ENCODE data around the gene POLR2C. TPM values are rescaled to one million over a fixed set of nuclear protein-coding genes. Genes with fewer than 3 reads are reported as not detected.

Gene POLR2C
- total RNA-seq, 4 donors from 2014 or later, result 39.2 to 104 (median 72.7) TPM

- peaks cover 8 to 43% (median 41%) of the 10 kb centered on the region in 4 donors for H3K4me1 ChIP-seq
- intact Hi-C loops (cut with DNase I; ENCODE audit: low total_unique reads), result no loop called here
- H3K4me3 ChIP-seq, result no peak overlapping the region
- no peak for DNase-seq
- H3K9me3 ChIP-seq, result no peaks in the 10 kb centered on the region
- no peaks in the 10 kb centered on the region for H3K27me3 ChIP-seq
- no peaks in the 10 kb centered on the region for H3K36me3 ChIP-seq
- no peak overlapping the region for H3K27ac ChIP-seq
- in situ Hi-C loops (cut with MboI; ENCODE audit: low pct_ligation_motif_present in 1 of 4, low pct_unique_long_range_greater_than_20kb in 1 of 4, low sequenced_read_pairs in 3 of 4), result no loop called here
- TF ChIP-seq EP300 (IDR thresholded peaks at IDR 0.05; ENCODE audit: low read depth), result no peak
- TF ChIP-seq POLR2AphosphoS5 (IDR thresholded peaks at IDR 0.05), result no peak
- TF ChIP-seq CTCF (IDR thresholded peaks at IDR 0.05), result no peak
- no peak for TF ChIP-seq POLR2A (IDR thresholded peaks at IDR 0.05)
- 83% methylated on average over 19 of the region's 19 CpGs; no CpG with 5 or more reads in 1 of the 2 donors for WGBS, 2 donors (ENCODE audit: low coverage in 1 of 2)
Measured at GRCh38 chr16:57483725-57484514, 21.4 kb downstream of the POLR2C start.

GRCh38 chr16:57484515-57485005 is 22.1 kb downstream of the POLR2C start:
- WGBS, 2 donors (ENCODE audit: low coverage in 1 of 2), result 91% methylated on average over 8 of the region's 8 CpGs; no CpG with 5 or more reads in 1 of the 2 donors
- Histone ChIP-seq H3K4me1 (peaks cover 8 to 38% (median 35%) of the 10 kb centered on the region in 4 donors), H3K27me3 (no peaks in the 10 kb centered on the region), H3K27ac (peak overlapping the region in 2 of 4 donors; percentile 80 to 85), H3K4me3 (no peak overlapping the region), H3K9me3 (no peaks in the 10 kb centered on the region), H3K36me3 (no peaks in the 10 kb centered on the region)
- no peak for TF ChIP-seq POLR2A (IDR thresholded peaks at IDR 0.05)
- TF ChIP-seq CTCF (IDR thresholded peaks at IDR 0.05), result no peak
- no peak for TF ChIP-seq EP300 (IDR thresholded peaks at IDR 0.05; ENCODE audit: low read depth)
- TF ChIP-seq POLR2AphosphoS5 (IDR thresholded peaks at IDR 0.05), result no peak
- intact Hi-C loops (cut with DNase I; ENCODE audit: low total_unique reads) (no loop called here), in situ Hi-C loops (cut with MboI; ENCODE audit: low pct_ligation_motif_present in 1 of 4, low pct_unique_long_range_greater_than_20kb in 1 of 4, low sequenced_read_pairs in 3 of 4) (no loop called here)
- no peak for DNase-seq

GRCh38 chr16:57485091-57485915 is 22.8 kb downstream of the POLR2C start:
- Histone ChIP-seq H3K4me1 (peaks cover 8 to 31% (median 28%) of the 10 kb centered on the region in 4 donors), H3K36me3 (no peaks in the 10 kb centered on the region), H3K4me3 (peak overlapping the region; percentile 76 to 96 (median 84)), H3K9me3 (no peaks in the 10 kb centered on the region), H3K27ac (peak overlapping the region; percentile 80 to 91 (median 84)), H3K27me3 (no peaks in the 10 kb centered on the region)
- DNase-seq, result peak; percentile 74
- in situ Hi-C loops (cut with MboI; ENCODE audit: low pct_ligation_motif_present in 1 of 4, low pct_unique_long_range_greater_than_20kb in 1 of 4, low sequenced_read_pairs in 3 of 4), result no loop called here
- TF ChIP-seq CTCF (IDR thresholded peaks at IDR 0.05), result no peak
- peak; percentile 75 for TF ChIP-seq POLR2A (IDR thresholded peaks at IDR 0.05)
- peak in 2 of 3 donors; percentile 80 to 88 for TF ChIP-seq POLR2AphosphoS5 (IDR thresholded peaks at IDR 0.05)
- no peak for TF ChIP-seq EP300 (IDR thresholded peaks at IDR 0.05; ENCODE audit: low read depth)
- intact Hi-C loops (cut with DNase I; ENCODE audit: low total_unique reads), result no loop called here
- 37 to 61% methylated on average over 3 to 14 of the region's 14 CpGs for WGBS, 2 donors (ENCODE audit: low coverage in 1 of 2)
